GM19395 (cell line): Measurements from ENCODE around the gene TNPO3.
A peak's percentile ranks its signal among the peaks of the same experiment; 100 is the strongest.
"Not testable (repeated sequence)": the region's sequence is repeated elsewhere in the genome, so short reads cannot be mapped to it uniquely, and the experiment has no call there.

ENCODE experiments used
- ATAC-seq: cut with Tn5 transposase; IDR thresholded peaks from one replicate; pipeline ENCODE4 v1.9.1; 2021; ENCODE audit warnings: mild to moderate bottlenecking, moderate library complexity; ENCODE audit not compliant: unreplicated experiment

The TNPO3 gene

GRCh38 chr7:129072479-129073011 is 17.6 kb upstream of the TNPO3 start:
- ATAC-seq: peak; percentile 67

GRCh38 chr7:129069021-129069420 is 14.1 kb upstream of the TNPO3 start:
- ATAC-seq: no peak

- ATAC-seq: no peak
These were observed 13.1 kb upstream of the TNPO3 start for GRCh38 chr7:129067943-129068548.

GRCh38 chr7:129067132-129067561 is 12.2 kb upstream of the TNPO3 start:
- not testable (repeated sequence) for ATAC-seq

- no peak for ATAC-seq
These were observed 11.6 kb upstream of the TNPO3 start for GRCh38 chr7:129066290-129067131.

GRCh38 chr7:129055861-129056464 is 1.1 kb upstream of the TNPO3 start:
- ATAC-seq: no peak

GRCh38 chr7:129055294-129055816 is 444 bp upstream of the TNPO3 start:
- peak; percentile 42 for ATAC-seq

GRCh38 chr7:129053938-129054437 is 923 bp downstream of the TNPO3 start:
- no peak for ATAC-seq

- no peak for ATAC-seq
These were observed 2.5 kb downstream of the TNPO3 start for GRCh38 chr7:129052441-129052840.

- ATAC-seq: not testable (repeated sequence)
These were observed 3.5 kb downstream of the TNPO3 start for GRCh38 chr7:129051459-129051858.

- no peak for ATAC-seq
These were observed 7.2 kb downstream of the TNPO3 start for GRCh38 chr7:129047761-129048160.

- no peak for ATAC-seq
These were observed 9.2 kb downstream of the TNPO3 start for GRCh38 chr7:129045682-129046081.

- no peak for ATAC-seq
These were observed 11.9 kb downstream of the TNPO3 start for GRCh38 chr7:129043012-129043411.

- ATAC-seq: no peak
These were observed 13.5 kb downstream of the TNPO3 start for GRCh38 chr7:129041142-129042085.

- ATAC-seq: not testable (repeated sequence)
These were observed 16.4 kb downstream of the TNPO3 start for GRCh38 chr7:129038468-129038867.

- ATAC-seq: no peak
These were observed 17.3 kb downstream of the TNPO3 start for GRCh38 chr7:129037585-129037984.

- ATAC-seq: no peak
These were observed 22.9 kb downstream of the TNPO3 start for GRCh38 chr7:129032017-129032416.

- ATAC-seq: no peak
These were observed 24.5 kb downstream of the TNPO3 start for GRCh38 chr7:129030440-129030839.

GRCh38 chr7:129024125-129024524 is 30.8 kb downstream of the TNPO3 start:
- no peak for ATAC-seq

- ATAC-seq: no peak
These were observed 33.3 kb downstream of the TNPO3 start for GRCh38 chr7:129021656-129022055.
